Large intestine (tissue), 3 donors: ENCODE data around the gene AUTS2. TPM values are rescaled to one million over a fixed set of nuclear protein-coding genes. Genes with fewer than 3 reads are reported as not detected.

Experiments
- DNase-seq, 2 donors: peaks; one replicate each; pipeline versions ENCODE4 v3.0.0 to v3.0.0-alpha.2; 2013
- H3K27ac ChIP-seq: one replicate; pipeline ENCODE4 v1.5.1; 2013; ENCODE audit warnings: low read length
- H3K27me3 ChIP-seq: 2 replicates; pipeline ENCODE4 v1.6.1; 2013; ENCODE audit warnings: low read length; ENCODE audit not compliant: control insufficient read depth, insufficient read depth
- H3K36me3 ChIP-seq: 2 replicates; pipeline ENCODE4 v1.6.1; 2013; ENCODE audit warnings: low read length; ENCODE audit not compliant: control insufficient read depth, insufficient read depth
- H3K4me1 ChIP-seq: one replicate; pipeline ENCODE4 v1.6.1; 2013; ENCODE audit warnings: low read length; ENCODE audit not compliant: control insufficient read depth, insufficient read depth
- H3K4me3 ChIP-seq: one replicate; pipeline ENCODE4 v1.5.1; 2013; ENCODE audit warnings: low read length
- H3K9me3 ChIP-seq: one replicate; pipeline ENCODE4 v1.6.1; 2013; ENCODE audit warnings: mild to moderate bottlenecking, low read depth, low read length, moderate library complexity; ENCODE audit not compliant: control insufficient read depth
- WGBS: methylation state at CpG from one replicate; pipeline ENCODE4 v1.1.5; 2013; ENCODE audit warnings: low lambda C conversion rate; ENCODE audit not compliant: insufficient coverage; 5-methylcytosine and 5-hydroxymethylcytosine counted together
- polyA plus RNA-seq: library from polyadenylated mRNA; unstranded; fragments of 120-200 nt; gene quantifications from one replicate; pipeline ENCODE4 v1.2.1, GENCODE V29; 2013

The AUTS2 gene
- polyA plus RNA-seq, 1 donor: 51.3 TPM

GRCh38 chr7:69825113-69825972, 227.1 kb downstream of the AUTS2 start:
- no peak overlapping the region for H3K4me3 ChIP-seq
- H3K27me3 ChIP-seq: no peaks in the 10 kb centered on the region
- DNase-seq: no peak
- no peaks in the 10 kb centered on the region for H3K9me3 ChIP-seq
- peaks cover 5% of the 10 kb centered on the region for H3K4me1 ChIP-seq
- H3K36me3 ChIP-seq: no peaks in the 10 kb centered on the region
- WGBS: no CpG with 5 or more reads among the region's 7 CpGs
- H3K27ac ChIP-seq: no peak overlapping the region

- Histone ChIP-seq H3K36me3 (no peaks in the 10 kb centered on the region), H3K27ac (no peak overlapping the region), H3K9me3 (no peaks in the 10 kb centered on the region), H3K4me3 (no peak overlapping the region), H3K27me3 (no peaks in the 10 kb centered on the region), H3K4me1 (no peaks in the 10 kb centered on the region)
- DNase-seq: no peak
- 100% methylated on average over 1 of the region's 3 CpGs for WGBS
These were observed 228.0 kb downstream of the AUTS2 start for GRCh38 chr7:69826283-69826682.

GRCh38 chr7:69827140-69827539, 228.9 kb downstream of the AUTS2 start:
- no peak overlapping the region for H3K4me3 ChIP-seq
- DNase-seq: no peak
- H3K4me1 ChIP-seq: no peaks in the 10 kb centered on the region
- 100% methylated on average over 3 of the region's 4 CpGs for WGBS
- no peak overlapping the region for H3K27ac ChIP-seq
- no peaks in the 10 kb centered on the region for H3K36me3 ChIP-seq
- H3K9me3 ChIP-seq: no peaks in the 10 kb centered on the region
- no peaks in the 10 kb centered on the region for H3K27me3 ChIP-seq

- no CpG with 5 or more reads among the region's 3 CpGs for WGBS
- no peak for DNase-seq
- H3K27ac ChIP-seq: no peak overlapping the region
These were observed 229.3 kb downstream of the AUTS2 start for GRCh38 chr7:69827558-69827957.

GRCh38 chr7:69832356-69832755, 234.1 kb downstream of the AUTS2 start:
- no peak for DNase-seq
- WGBS: no CpG with 5 or more reads among the region's 2 CpGs
- no peaks in the 10 kb centered on the region for H3K36me3 ChIP-seq
- no peak overlapping the region for H3K27ac ChIP-seq
- H3K4me1 ChIP-seq: no peaks in the 10 kb centered on the region
- no peaks in the 10 kb centered on the region for H3K27me3 ChIP-seq
- no peaks in the 10 kb centered on the region for H3K9me3 ChIP-seq
- no peak overlapping the region for H3K4me3 ChIP-seq

More at GRCh38 chr7:69827558-69827957, 229.3 kb downstream of the AUTS2 start:
- H3K4me1 ChIP-seq: no peaks in the 10 kb centered on the region
- H3K27me3 ChIP-seq: no peaks in the 10 kb centered on the region
- no peaks in the 10 kb centered on the region for H3K36me3 ChIP-seq
- H3K9me3 ChIP-seq: no peaks in the 10 kb centered on the region
- no peak overlapping the region for H3K4me3 ChIP-seq

- no peaks in the 10 kb centered on the region for H3K4me1 ChIP-seq
- no peaks in the 10 kb centered on the region for H3K27me3 ChIP-seq
- H3K4me3 ChIP-seq: no peak overlapping the region
- no peaks in the 10 kb centered on the region for H3K36me3 ChIP-seq
- H3K9me3 ChIP-seq: no peaks in the 10 kb centered on the region
- 71% methylated on average over 1 of the region's 6 CpGs for WGBS
- no peak overlapping the region for H3K27ac ChIP-seq
- no peak for DNase-seq
These were observed 235.7 kb downstream of the AUTS2 start for GRCh38 chr7:69833964-69834363.

GRCh38 chr7:69836702-69837101, 238.4 kb downstream of the AUTS2 start:
- no peak overlapping the region for H3K4me3 ChIP-seq
- H3K9me3 ChIP-seq: no peaks in the 10 kb centered on the region
- H3K36me3 ChIP-seq: no peaks in the 10 kb centered on the region
- WGBS: 93% methylated on average over 3 of the region's 7 CpGs
- no peak for DNase-seq
- no peaks in the 10 kb centered on the region for H3K4me1 ChIP-seq
- H3K27ac ChIP-seq: no peak overlapping the region
- H3K27me3 ChIP-seq: no peaks in the 10 kb centered on the region

- Histone ChIP-seq H3K36me3 (no peaks in the 10 kb centered on the region), H3K27me3 (no peaks in the 10 kb centered on the region), H3K4me3 (no peak overlapping the region), H3K4me1 (no peaks in the 10 kb centered on the region), H3K9me3 (no peaks in the 10 kb centered on the region), H3K27ac (no peak overlapping the region)
- 80% methylated on average over 2 of the region's 6 CpGs for WGBS
- no peak for DNase-seq
These were observed 239.3 kb downstream of the AUTS2 start for GRCh38 chr7:69837387-69838068.

- H3K27me3 ChIP-seq: no peaks in the 10 kb centered on the region
- no peak for DNase-seq
- H3K4me3 ChIP-seq: no peak overlapping the region
- H3K36me3 ChIP-seq: no peaks in the 10 kb centered on the region
- 100% methylated on average over 1 of the region's 2 CpGs for WGBS
- H3K9me3 ChIP-seq: no peaks in the 10 kb centered on the region
- no peaks in the 10 kb centered on the region for H3K4me1 ChIP-seq
- H3K27ac ChIP-seq: no peak overlapping the region
These were observed 241.5 kb downstream of the AUTS2 start for GRCh38 chr7:69839782-69840181.

- no peak overlapping the region for H3K27ac ChIP-seq
- no peaks in the 10 kb centered on the region for H3K4me1 ChIP-seq
- no peak overlapping the region for H3K4me3 ChIP-seq
- no peak for DNase-seq
- no peaks in the 10 kb centered on the region for H3K9me3 ChIP-seq
- WGBS: 86% methylated on average over 2 of the region's 3 CpGs
- H3K27me3 ChIP-seq: no peaks in the 10 kb centered on the region
- H3K36me3 ChIP-seq: no peaks in the 10 kb centered on the region
These were observed 242.0 kb downstream of the AUTS2 start for GRCh38 chr7:69840248-69840647.
